ENCODE data around the gene SLC27A5.
"Not testable (repeated sequence)": the region's sequence is repeated elsewhere in the genome, so short reads cannot be mapped to it uniquely, and the experiment has no call there.

SLC27A5 gene

DNA sequence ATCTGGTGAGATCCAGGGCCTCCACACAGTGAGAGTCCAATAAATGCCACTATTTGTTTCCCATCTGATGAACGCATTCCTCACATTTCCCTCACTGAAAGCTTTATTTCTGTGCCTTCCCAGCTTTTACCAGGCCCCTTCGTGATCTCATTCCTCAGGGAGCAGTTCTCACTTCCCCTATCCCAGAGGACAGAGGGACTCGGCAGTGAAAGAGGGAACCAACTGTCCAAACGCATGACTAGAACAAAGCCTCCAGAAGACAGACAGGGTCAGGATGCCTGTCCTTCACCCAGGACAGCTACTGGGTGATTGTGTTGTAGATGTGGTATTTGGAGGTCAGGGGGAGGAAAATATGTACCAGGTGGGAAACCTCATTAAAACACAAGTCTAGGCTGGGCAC lies 9.9 kb upstream of the SLC27A5 start:
- DNase-seq, result no peak

DNA sequence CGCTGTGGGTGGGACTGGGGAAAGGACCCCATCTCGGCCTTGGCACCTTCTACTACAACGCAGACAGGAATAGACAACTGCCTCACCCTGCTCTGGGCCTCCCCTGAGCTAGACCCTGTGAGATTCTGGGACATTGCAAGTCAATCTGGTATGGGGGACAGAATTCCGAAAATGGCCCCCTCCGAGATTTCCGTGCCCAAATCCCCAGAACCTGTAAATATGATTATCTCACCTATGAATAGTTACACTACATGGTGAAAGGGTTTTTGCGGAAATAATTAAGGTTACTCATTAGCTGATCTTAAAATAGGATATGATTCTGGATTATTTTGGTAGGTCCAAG lies 8.4 kb upstream of the SLC27A5 start:
- DNase-seq, result no peak

DNA sequence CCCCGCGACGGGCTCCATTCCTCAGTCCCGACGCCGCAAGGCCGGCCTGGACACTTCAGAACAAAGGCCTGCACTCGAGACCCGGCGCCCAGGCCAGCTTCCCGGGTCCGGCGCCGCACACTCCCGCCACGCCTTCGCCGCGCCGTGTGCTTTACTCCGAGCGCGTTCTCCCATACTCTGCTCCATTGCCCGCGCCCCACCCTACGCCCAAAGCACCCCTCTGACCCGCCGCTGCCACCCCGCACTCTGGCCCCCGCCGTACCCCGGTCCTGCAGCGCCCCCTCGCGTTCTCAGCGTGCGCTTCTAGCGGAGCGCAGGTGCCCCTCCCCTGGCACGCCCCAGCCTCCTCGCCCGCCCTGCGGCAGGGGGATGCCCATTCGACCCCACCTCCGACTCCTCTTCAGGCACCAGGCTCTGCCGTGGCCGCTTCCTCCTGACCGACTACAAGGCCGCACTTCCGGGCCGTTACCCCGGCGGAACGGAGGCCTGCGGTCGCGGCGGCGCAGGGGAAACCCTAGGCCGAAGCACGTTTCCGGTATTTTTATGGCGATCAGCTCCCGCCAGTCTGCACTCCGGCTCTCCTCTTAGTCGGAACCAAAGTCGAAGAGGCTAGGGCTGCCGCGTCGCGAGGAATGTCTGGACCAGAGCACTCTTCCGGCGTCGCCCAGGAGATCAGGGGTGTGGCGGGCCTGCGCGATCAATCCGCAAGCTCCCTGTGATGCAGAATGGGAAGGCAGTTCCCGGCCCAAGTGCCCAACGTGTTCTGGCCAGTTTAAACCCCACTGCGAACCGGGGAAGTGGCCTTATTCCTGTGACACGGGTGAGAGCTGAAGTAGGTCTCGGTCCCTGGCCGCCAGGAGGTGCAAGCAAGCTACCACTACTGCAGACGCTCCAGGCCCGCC lies 7.8 kb upstream of the SLC27A5 start, which contains the start of gene ZBTB45:
TSS of gene ZBTB45 (minus strand) at position 456 of the 902 bp plus-strand sequence. CDS start 2,137 bp downstream, outside the sequence.
- DNase-seq, result peak; percentile 94

DNA sequence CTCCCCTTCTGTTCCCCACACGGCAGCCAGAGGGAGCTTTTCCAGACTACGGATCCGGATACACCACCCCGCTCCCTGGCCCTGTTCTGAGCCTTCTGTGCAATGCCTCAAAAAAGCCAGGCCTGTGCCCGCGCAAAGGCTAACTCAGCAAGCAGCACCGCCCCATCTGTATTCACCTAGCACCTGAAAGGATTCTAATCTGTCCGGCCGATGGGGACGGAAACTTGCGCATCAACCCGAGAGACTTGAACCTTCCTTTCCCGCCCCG lies 7.2 kb upstream of the SLC27A5 start:
- DNase-seq, result peak; percentile 45

DNA sequence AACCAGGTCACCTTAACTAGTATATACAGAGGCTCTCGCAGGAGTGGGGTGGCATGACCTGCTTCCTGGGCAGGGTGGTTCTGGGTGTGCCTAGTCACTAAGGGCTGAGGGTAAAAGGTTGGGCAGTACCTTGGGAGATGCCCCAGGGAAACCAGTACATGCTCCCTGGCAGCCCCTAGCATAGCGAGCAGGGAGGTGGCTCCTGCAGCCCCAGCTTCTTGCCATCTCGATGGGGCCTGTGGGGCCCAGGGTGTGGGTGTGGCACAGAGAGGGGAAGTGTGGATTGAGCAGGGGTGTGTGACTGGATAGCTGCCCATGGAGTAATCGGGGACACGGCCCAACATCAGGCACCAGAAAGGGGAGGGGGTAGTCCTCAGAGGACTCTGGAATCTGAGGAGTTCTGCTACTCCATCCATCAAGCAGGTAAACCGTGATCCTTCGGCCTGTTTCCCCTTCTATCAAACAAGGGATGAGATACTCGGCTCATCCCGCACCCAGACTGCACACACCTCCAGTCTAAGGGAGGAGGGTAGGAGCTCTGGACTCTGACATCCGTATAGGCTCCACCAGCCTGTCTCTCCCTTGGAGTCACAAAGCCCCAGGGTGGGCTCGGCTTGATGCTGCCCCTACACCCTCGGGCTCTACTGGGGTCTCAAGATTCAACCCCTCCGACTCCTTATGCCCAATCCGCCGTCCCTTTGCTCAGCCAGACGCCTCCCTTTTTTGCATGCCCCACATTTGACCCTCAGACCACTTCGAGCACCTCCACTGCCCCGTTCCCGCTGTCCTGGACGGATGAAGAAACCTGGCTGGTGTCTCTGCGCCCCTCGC lies 6.7 kb upstream of the SLC27A5 start:
- no peak for DNase-seq

DNA sequence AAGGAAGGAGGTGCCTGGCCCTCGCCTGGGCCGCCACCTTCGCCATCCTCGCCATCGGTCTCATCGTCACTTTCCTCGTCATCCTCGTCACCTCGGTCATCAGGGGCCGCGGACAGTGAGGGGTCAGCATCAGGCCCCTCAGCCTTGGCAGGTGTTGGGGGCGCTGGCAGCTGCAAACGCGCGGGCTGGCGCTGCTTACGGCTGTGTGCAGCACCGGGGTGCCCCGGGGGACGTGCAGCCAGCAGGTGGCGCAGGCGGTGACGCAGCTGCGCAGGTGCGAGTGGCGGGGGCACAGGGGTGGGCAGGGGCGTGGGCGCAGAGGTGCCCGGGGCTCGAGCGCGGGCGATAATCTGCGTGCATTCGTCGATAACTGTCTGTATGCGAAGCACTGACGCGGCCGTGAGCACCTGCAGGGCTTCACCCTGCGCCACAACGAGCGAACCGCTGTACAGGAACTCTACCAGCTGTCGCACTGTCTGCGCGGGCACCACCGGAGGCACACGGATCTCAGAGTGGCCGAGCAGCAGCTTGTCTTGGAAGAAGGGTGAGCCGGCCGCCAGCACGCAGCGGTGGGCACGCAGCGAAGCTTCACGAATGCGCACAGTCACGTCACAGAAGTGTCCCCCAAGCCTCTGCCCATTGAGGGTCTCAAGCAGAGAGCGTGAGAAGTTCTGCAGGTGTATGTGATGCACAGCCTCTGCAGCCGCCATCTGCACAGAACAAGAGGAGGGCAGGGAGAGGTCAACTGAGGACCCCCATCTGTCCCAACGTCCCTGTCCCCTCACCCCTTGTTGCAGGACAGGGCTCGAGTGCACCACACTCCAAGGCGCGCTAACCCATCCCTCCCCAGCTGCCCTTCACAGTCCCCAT lies 5.4 kb upstream of the SLC27A5 start:
- no peak for DNase-seq

DNA sequence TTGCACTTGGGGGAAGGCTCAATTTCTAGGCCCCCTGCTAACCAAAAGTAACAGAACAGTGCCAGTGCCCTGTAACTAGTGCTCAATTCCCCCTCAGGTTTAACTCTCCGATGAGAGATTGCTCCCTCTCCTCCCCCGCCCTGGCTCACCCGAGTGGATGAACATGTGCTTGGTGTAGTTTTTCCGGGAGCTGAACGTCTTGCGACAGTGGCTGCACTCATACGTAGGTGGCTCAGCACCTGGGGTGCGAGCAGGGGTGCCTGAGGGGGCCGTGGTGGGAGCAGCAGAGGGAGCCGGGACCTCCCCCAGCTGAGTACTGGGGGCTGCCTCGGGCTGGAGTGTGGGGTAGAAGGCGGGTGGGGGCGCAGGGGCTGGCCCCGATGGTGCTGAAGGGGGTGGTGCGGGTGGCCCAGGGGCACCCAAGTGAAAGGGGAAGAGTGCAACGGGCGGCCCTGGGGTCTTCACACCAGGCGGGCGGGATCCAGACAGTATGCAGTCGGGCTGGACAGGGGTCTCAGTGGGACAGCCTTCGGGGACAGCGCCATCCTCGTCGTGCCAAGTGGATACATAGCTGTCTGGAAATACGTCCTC lies 4.5 kb upstream of the SLC27A5 start:
- DNase-seq, result no peak

DNA sequence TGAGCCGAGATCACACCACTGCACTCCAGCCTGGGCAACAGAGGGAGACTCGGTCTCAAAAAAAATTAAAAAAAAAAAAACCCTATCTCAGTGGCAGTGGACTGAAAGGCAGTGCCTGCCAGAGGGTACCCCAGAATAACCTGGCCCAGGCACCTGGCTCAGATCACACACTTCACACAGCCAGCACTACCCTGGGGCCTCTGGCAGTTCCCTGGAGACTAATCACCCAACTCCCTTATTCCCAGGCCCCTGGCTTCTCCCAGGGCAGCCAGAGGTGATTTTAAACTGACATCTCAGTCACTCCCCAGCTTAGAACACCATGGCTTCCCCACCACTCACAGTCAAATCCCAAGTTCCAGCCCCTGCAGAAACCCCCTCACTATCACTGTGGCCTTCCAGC lies 3.5 kb upstream of the SLC27A5 start:
- DNase-seq, result no peak

DNA sequence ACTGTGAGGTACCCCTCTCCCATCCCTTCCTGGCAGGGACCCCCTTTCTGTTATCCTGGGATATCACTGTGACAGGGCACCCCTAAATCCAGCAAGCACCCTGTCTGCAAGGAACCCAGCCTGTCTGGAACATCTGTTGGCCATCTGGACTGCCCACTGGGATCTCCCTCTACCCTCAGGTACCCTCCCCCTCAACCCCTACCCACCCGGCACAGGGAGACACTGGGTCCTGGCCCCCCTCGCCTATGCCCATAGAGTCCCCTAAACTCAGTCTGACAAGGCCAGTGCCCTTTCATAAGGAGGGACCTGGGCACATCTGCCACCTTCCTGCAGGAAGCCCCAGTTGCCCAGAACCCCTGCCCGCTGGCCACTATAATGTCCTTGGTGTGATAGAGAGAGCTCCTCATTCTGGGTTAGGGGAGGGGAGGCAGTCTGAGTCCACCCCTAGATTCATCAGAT lies 2.8 kb upstream of the SLC27A5 start:
- no peak for DNase-seq

DNA sequence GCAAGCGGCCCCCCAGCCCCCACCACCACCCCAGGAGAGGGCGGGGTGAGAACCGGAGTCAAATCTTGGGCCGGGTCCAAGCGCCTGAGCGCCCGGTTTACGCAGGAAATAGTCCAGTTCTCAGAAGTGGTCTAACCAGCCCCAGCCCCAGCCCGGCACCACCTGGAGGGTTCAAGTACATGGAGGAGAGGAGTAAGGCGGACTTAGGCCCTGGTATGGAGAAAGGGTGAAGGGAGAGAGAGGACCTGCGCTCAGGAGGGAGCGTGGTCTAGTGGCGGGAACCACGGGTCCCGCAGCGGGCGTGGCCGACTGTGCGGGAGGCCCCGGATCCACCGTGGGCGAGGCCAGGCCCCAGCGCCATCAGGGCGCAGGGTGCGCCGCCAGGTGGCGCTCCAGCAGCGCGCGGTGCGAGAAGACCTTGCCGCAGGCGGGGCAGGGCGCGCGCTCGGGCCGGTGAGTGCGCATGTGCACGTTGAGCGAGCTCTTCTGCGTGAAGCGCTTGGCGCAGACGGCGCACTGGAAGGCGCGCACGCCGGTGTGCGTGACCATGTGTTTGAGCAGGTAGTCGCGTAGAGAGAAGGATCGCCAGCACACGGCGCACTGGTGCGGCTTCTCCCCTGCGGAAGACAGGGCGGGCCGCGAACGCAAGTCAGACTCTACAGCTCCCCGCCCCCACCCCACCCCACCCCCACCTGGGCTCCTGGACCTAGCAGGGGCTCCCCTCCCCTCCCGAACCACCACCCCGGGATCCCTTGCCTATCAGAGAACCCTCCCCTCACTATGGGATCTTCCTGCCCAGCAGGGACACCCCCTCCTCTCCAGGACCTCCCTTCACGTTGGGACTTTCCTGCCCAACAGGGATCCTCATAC lies 2.1 kb upstream of the SLC27A5 start:
- DNase-seq, result peak; percentile 93

DNA sequence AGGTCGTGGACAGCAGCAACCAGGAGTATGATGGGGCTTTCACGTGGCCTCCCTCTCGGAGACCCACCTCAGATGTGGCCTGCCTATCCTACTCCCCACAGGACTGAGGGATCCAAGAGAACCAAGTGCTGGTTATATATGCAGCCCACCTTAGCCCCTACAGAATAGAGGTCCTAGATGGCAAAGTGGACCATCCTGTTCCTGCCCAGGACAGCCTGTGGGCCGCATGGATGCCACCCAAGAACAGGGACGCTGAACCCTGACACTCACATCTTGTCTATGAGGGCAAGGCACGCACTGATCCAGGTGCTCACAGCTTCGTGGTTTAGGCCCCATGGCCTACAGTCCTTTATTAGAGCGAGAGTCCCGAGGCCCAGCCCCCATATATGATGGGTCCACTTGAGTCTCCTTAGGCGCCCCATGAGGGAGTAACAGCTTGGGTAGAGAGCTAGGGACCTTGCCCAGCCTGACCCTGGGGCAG lies 1.5 kb upstream of the SLC27A5 start:
- no peak for DNase-seq

DNA sequence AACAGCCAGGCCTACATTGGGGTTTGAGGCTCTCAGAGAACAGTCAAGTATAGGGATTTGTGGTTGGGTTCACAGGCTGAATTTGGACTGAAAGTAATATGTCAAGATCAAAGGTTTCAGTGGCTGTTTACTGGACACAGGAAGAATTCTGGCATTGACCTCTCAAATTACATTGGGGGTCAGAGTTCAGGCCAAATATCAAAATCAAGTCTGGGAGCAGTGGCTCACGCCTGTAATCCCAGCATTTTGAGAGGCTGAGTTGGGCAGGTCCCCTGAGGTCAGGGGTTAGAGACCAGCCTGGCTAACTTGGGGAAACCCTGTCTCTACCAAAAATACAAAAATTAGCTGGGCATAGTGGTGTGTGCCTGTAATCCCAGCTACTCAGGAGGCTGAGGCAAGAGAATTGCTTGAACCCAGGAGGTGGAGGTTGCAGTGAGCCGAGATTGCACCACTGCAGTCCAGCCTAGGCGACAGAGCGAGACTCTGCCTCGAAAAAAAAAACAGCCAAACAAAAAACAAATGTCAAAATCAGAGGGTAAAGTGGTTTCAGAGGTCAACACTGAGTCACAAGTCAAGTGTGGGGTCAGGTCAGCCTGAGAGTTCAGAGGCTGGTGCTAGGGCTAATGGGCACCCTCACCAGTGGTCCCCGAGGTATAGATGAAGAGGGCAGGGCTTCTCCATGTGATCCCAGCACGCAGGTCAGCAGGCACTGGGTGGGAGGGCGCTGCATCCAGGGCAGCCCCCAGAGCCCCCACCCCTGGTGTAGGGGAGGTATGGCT lies 1.5 kb downstream of the SLC27A5 start:
- DNase-seq, result no peak

DNA sequence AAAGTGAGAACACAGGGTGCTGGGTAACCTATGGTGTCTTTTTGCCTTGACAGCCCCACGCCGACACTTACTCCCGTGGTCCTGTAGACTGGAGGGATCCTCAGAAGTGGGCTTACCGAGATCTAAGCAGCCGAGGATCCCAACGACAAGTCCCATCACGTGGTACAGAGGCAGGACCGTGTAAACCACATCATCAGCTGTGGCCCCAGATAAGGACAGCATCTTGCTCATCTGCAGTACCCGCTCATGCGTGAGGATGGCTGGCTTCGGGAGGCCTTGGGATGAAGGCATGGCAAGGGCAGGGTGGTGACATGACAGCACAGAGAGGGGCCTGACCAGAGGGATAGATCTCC lies 2.1 kb downstream of the SLC27A5 start:
- DNase-seq, result no peak

DNA sequence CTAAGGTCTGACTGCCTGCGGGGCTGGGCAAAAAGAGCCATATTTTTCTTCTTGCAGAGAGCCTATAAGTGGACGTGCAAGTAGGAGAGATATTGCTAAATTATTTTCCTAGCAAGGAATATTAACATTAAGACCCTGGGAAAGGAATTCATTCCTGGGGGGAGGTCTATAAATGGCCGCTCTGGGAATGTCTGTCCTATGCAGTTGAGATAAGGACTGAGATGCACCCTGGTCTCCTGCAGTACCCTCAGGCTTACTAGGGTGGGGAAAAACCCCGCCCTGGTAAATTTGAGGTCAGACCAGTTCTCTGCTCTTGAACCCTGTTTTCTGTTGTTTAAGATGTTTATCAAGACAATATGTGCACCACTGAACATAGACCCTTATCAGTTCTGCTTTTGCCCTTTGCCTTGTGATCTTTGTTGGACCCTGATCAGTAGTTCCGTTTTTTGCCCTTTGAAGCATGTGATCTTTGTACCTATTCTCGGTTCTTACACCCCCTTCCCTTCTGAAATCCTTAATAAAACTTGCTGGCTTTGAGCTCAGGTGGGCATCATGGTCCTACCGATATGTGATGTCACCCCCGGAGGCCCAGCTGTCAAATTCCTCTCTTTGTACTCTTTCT lies 4.1 kb downstream of the SLC27A5 start:
- not testable (repeated sequence) for DNase-seq

DNA sequence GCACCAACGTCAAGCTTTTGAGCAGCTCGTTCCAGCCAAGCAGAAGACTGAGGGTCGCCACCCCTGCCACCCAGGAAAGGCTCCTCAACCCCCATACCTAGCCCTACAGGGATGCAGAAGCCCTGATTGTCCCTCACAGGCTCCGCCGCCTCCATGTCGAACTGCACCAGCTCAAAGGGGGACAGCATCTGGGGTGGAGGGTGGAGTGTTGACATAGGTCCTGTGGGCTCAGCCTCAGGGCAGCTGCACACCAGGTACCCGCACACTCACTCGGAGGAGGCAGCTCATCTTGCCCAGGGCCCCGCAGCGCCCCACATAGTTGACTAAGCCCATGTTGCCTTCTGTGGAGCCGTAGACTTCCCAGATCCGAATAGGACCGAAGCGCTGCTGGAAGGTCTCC lies 11.6 kb downstream of the SLC27A5 start:
- DNase-seq, result no peak

DNA sequence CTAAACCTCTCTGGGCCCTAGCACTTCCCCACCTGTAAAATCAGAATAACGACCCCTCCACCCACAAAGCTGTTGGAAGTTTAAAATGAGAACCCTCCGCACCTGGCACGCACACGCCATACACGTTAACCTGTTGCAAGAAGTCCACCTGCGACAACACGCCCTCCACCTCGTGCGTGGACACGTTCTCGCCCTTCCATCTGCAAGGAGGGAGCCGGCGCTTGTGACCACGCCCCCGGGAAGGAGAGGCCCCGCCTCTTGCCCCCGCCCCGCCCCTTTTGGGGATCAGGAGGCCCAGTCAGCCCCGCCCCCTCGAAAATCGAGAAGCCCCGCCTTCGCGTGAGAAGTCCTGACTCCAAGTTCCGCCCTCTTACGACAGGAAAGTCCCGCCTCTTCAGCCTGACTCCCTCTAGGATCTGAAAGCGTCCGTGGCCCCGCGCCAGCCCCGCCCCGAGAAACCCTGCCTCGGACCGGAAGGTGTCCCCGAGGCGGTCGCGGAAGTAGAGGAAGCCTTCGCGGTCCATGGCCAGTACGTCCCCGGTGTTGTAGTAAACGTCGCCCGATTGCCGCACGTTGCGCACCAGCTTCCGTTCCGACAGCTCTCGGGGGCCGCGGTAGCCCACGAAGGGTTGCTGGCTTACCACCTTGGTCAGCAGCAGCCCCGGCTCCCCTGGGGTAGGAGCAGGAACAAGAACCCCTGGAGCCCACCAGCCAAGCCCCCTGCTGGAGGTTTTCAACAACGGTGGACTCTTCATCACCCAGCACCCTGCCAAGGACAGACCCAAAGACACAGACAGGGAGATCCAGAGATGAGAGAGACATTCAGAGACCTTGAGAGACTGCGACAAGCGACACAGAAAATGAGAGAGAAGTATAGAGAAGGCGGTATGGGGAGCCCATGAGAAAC lies 12.5 kb downstream of the SLC27A5 start:
- DNase-seq, result peak; percentile 98

DNA sequence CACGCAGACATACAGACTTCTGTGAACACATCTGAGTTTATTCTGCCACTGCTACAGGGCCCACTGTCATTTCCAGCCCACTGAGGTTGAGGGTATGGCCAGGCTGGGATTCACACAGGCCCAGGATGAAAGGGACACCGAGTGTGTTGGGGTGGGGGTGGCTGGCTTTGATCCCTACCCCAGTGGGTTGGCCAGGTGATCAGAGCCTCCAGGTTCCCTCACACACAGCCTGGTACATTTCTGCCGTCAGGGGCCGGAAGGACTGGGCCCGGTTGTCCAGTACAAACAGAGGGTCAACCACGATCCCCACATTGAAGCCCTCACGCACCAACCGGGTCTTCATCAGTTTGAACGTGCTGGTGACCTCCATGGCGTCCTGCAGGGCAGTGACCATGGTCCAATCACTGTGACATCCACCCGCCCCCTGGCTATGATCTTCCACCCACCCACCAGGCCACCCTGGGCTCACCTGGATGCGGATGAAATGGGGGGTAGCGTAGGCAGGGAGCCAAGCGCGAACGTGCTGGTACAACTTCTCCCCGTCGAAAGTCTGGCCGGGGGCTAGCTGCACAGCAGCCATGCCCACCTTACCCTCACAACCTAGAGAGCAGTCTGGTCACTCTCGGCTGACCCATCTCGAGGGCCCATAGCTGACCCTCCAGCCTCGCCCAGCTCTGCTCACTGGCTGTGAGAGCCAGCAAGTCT lies 13.3 kb downstream of the SLC27A5 start:
- DNase-seq, result no peak

DNA sequence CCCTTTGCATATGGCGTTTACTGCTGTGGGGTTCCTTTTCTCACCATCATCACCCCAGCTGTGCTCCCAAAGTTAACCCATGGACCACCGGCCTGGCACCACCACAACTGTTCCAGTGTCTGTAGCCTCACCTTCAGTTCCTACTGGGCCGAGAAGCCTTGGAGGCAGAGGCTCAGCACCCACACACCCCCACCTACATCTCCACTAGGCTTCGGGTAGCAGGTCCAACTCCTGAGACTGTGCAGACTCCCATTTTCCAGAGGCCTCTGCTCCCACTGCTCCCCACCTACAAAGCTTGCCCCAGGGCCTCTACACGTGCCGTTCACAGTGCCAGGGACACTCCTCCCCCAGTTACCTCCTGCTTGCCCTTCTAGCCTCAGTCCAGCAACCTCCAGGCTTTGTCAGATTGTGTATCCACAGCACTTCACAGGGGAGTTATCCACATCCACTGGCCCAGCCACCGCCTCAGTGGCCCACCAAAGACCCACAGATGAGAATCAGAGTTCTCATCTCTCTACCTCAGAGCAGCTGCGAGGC lies 14.1 kb downstream of the SLC27A5 start:
- DNase-seq, result no peak

Data from CD4-positive, alpha-beta T cell treated with Interleukin-15 for 1 hour (primary cell).